Mesodermal cell (in vitro differentiated cells): ENCODE measurements around the gene ARID1B.
A peak's percentile ranks its signal among the peaks of the same experiment; 100 is the strongest.

Experiments used
- H3K27ac ChIP-seq: 2 replicates; pipeline ENCODE4 v1.7.0; 2013; ENCODE audit warnings: mild to moderate bottlenecking, low read depth, low read length, moderate library complexity; ENCODE audit not compliant: severe bottlenecking
- H3K36me3 ChIP-seq: 2 replicates; pipeline ENCODE4 v1.7.1; 2013; ENCODE audit warnings: mild to moderate bottlenecking, low read length, moderate library complexity; ENCODE audit not compliant: control insufficient read depth, insufficient read depth
- H3K4me1 ChIP-seq: one replicate; pipeline ENCODE4 v1.7.1; 2013; ENCODE audit warnings: mild to moderate bottlenecking, low read length; ENCODE audit not compliant: insufficient read depth, control insufficient read depth, poor library complexity, severe bottlenecking
- H3K4me3 ChIP-seq: 2 replicates; pipeline ENCODE4 v1.7.0; 2013; ENCODE audit warnings: low read length, control low read depth, mild to moderate bottlenecking; ENCODE audit not compliant: insufficient read depth, poor library complexity, severe bottlenecking; ENCODE audit errors: extremely low read depth
- H3K9me3 ChIP-seq: 2 replicates; pipeline ENCODE4 v1.7.1; 2013; ENCODE audit warnings: mild to moderate bottlenecking, low read length, moderate library complexity; ENCODE audit not compliant: control insufficient read depth
- WGBS, 2 experiments: methylation state at CpG; one replicate each; pipeline ENCODE4 v1.1.5; 2013; ENCODE audit warnings: missing lambda C conversion rate in 2 of 2; ENCODE audit not compliant: insufficient coverage in 2 of 2; 5-methylcytosine and 5-hydroxymethylcytosine counted together

ARID1B gene

GRCh38 chr6:156774863-156775405, 2.2 kb upstream of the ARID1B start:
- WGBS, 2 experiments = 22 to 31% methylated on average over 3 to 4 of the region's 5 CpGs
- H3K4me3 ChIP-seq = no peak overlapping the region

GRCh38 chr6:156775717-156776116, 1.5 kb upstream of the ARID1B start:
- WGBS, 2 experiments = 89 to 95% methylated on average over 4 to 5 of the region's 5 CpGs
- Histone ChIP-seq H3K9me3 (no peaks in the 10 kb centered on the region), H3K4me3 (no peak overlapping the region), H3K4me1 (peaks cover 11% of the 10 kb centered on the region), H3K27ac (no peak overlapping the region), H3K36me3 (no peaks in the 10 kb centered on the region)

More at GRCh38 chr6:156774863-156775405, 2.2 kb upstream of the ARID1B start:
- Histone ChIP-seq H3K36me3 (no peaks in the 10 kb centered on the region), H3K27ac (no peak overlapping the region), H3K9me3 (no peaks in the 10 kb centered on the region), H3K4me1 (peaks cover 8% of the 10 kb centered on the region)

GRCh38 chr6:156776470-156776839, 723 bp upstream of the ARID1B start:
- 80 to 84% methylated on average over 5 of the region's 8 CpGs for WGBS, 2 experiments
- H3K4me1 ChIP-seq = peaks cover 11% of the 10 kb centered on the region
- no peaks in the 10 kb centered on the region for H3K36me3 ChIP-seq
- H3K4me3 ChIP-seq = peak overlapping the region; percentile 61
- H3K9me3 ChIP-seq = no peaks in the 10 kb centered on the region
- peak overlapping the region; percentile 97 for H3K27ac ChIP-seq

DNA sequence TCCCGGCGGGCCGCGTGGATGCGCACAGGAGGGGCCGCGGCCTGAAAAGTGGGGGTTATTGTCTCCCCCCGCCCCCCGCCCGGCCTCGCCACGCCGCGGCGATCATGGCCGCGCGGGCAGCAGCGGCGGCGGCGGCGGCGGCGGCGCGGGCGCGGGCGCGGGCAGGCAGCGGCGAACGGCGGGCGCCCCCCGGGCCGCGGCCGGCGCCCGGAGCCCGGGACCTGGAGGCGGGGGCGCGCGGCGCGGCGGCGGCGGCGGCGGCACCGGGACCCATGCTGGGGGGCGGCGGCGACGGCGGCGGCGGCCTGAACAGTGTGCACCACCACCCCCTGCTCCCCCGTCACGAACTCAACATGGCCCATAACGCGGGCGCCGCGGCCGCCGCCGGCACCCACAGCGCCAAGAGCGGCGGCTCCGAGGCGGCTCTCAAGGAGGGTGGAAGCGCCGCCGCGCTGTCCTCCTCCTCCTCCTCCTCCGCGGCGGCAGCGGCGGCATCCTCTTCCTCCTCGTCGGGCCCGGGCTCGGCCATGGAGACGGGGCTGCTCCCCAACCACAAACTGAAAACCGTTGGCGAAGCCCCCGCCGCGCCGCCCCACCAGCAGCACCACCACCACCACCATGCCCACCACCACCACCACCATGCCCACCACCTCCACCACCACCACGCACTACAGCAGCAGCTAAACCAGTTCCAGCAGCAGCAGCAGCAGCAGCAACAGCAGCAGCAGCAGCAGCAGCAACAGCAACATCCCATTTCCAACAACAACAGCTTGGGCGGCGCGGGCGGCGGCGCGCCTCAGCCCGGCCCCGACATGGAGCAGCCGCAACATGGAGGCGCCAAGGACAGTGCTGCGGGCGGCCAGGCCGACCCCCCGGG, 637 bp downstream of the ARID1B start:
- Histone ChIP-seq H3K9me3 (no peaks in the 10 kb centered on the region), H3K4me1 (peaks cover 11% of the 10 kb centered on the region), H3K4me3 (peak overlapping the region; percentile 70), H3K27ac (peak overlapping the region; percentile 97), H3K36me3 (no peaks in the 10 kb centered on the region)
- 0% methylated on average over 36 to 54 of the region's 113 CpGs for WGBS, 2 experiments

GRCh38 chr6:156778454-156779205, 1.5 kb downstream of the ARID1B start:
- Histone ChIP-seq H3K36me3 (no peaks in the 10 kb centered on the region), H3K4me1 (peaks cover 11% of the 10 kb centered on the region), H3K27ac (peak overlapping the region; percentile 86), H3K9me3 (no peaks in the 10 kb centered on the region), H3K4me3 (peak overlapping the region; percentile 70)
- WGBS, 2 experiments = 1% methylated on average over 43 to 46 of the region's 100 CpGs

- peaks cover 11% of the 10 kb centered on the region for H3K4me1 ChIP-seq
- H3K36me3 ChIP-seq = no peaks in the 10 kb centered on the region
- peak overlapping the region; percentile 86 for H3K27ac ChIP-seq
- 0% methylated on average over 62 to 63 of the region's 108 CpGs for WGBS, 2 experiments
- peak overlapping the region; percentile 70 for H3K4me3 ChIP-seq
- no peaks in the 10 kb centered on the region for H3K9me3 ChIP-seq
Observed at GRCh38 chr6:156779206-156780094, 2.3 kb downstream of the ARID1B start.

DNA sequence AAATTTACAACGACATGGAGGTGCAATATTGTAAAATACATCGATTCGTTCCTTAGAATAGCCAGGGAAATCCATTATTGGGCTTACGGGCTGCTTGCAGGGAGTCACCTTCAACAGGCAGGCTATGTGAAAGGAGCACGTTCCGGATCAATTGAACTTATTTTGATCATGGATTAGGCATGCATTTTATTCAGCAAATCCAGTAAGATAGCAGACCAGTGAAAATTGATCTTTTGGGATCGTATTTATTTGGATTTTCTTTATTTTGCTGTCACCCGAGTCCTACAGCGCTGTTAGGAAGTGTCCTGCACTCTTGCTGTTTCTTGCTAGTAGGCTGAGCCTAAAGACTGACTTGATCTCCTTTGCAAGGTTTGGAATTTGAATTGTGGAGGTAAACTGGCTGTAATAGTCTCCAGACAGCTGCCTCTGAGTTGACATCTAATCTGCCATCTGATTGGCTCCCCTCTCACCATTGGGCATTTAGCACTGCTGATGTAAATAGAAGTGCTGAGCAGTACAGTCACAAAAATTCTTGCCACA, 3.0 kb downstream of the ARID1B start:
- Histone ChIP-seq H3K27ac (peak overlapping the region; percentile 76), H3K4me1 (peaks cover 11% of the 10 kb centered on the region), H3K9me3 (no peaks in the 10 kb centered on the region), H3K36me3 (peaks cover 7% of the 10 kb centered on the region), H3K4me3 (peak overlapping the region; percentile 70)
- 0 to 2% methylated on average over 8 to 9 of the region's 9 CpGs for WGBS, 2 experiments

DNA sequence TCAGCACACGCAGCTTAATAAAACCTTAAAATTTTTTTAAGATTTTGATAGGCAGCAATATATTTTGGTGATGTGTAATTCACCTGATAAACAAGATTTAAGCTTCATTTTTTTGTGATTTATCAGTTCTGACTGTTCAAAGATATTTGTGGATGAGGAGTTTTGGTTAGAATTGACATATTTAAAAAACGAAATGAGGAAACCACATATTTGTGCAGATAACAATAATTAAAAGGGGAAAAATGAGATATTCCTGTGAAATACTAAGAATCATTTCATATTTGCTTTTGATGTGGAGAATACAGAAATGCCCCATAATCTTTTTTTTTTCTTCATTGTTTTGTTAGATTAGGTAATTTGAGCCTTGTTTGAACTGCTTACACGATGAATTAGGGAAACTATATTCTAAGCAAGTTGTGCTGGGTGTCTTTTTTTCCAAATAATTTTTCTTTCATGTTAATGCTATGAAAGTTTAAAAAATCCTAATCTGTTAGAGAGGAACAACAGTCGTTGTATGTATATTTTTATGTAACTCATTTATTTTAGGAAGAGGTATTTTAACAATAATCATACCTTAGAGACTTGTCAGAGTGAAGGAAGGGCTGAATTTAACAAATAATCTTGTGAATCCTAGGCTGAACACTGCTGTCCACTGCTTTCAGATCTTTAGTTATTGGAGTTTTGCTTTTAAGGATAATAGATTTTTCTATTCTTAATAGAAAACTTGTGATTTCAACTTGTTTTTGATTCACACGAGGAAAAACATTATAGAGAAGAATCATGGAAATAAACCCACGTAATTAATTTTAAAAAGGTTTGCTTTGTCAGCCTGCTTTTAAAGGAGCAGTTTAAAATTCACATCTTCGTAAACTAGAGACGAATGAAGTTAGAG, 4.0 kb downstream of the ARID1B start:
- Histone ChIP-seq H3K9me3 (no peaks in the 10 kb centered on the region), H3K27ac (no peak overlapping the region), H3K4me1 (peaks cover 7% of the 10 kb centered on the region), H3K4me3 (peak overlapping the region; percentile 70), H3K36me3 (peaks cover 9% of the 10 kb centered on the region)
- WGBS, 2 experiments = 56 to 60% methylated on average over 1 to 3 of the region's 8 CpGs

GRCh38 chr6:156781861-156782631, 4.9 kb downstream of the ARID1B start:
- WGBS, 2 experiments = 74% methylated on average over 3 of the region's 8 CpGs; no CpG with 5 or more reads in 1 of the 2 experiments
- peaks cover 10% of the 10 kb centered on the region for H3K4me1 ChIP-seq
- peaks cover 9% of the 10 kb centered on the region for H3K36me3 ChIP-seq
- peak overlapping the region; percentile 70 for H3K4me3 ChIP-seq
- H3K9me3 ChIP-seq = no peaks in the 10 kb centered on the region
- H3K27ac ChIP-seq = no peak overlapping the region
